Measurements from ENCODE around the gene SLX9.

Gene SLX9

GRCh38 chr21:44946254-44947041 is 6.6 kb downstream of the SLX9 start:
- no peak for DNase-seq (ENCODE audit: low read depth in 2 of 3, low spot score in 1 of 3)

- no peak for DNase-seq (ENCODE audit: low read depth in 2 of 3, low spot score in 1 of 3)
These were observed 7.5 kb downstream of the SLX9 start for GRCh38 chr21:44947111-44947929.

- no peak for DNase-seq (ENCODE audit: low read depth in 2 of 3, low spot score in 1 of 3)
These were observed 8.1 kb downstream of the SLX9 start for GRCh38 chr21:44947930-44948331.

GRCh38 chr21:44948426-44949120 is 8.7 kb downstream of the SLX9 start:
- no peak for DNase-seq (ENCODE audit: low read depth in 2 of 3, low spot score in 1 of 3)

- DNase-seq (ENCODE audit: low read depth in 2 of 3, low spot score in 1 of 3) = no peak
These were observed 9.4 kb downstream of the SLX9 start for GRCh38 chr21:44949161-44949778.

- DNase-seq (ENCODE audit: low read depth in 2 of 3, low spot score in 1 of 3) = peak in 2 of 3 donors; percentile 75
These were observed 10.0 kb downstream of the SLX9 start for GRCh38 chr21:44949779-44950198.

GRCh38 chr21:44950351-44950750 is 10.5 kb downstream of the SLX9 start:
- no peak for DNase-seq (ENCODE audit: low read depth in 2 of 3, low spot score in 1 of 3)

- DNase-seq (ENCODE audit: low read depth in 2 of 3, low spot score in 1 of 3) = no peak
These were observed 11.5 kb downstream of the SLX9 start for GRCh38 chr21:44951186-44951915.

GRCh38 chr21:44952116-44952928 is 12.5 kb downstream of the SLX9 start:
- DNase-seq (ENCODE audit: low read depth in 2 of 3, low spot score in 1 of 3) = no peak

- DNase-seq (ENCODE audit: low read depth in 2 of 3, low spot score in 1 of 3) = no peak
These were observed 13.2 kb downstream of the SLX9 start for GRCh38 chr21:44952929-44953627.

GRCh38 chr21:44953628-44954021 is 13.8 kb downstream of the SLX9 start:
- DNase-seq (ENCODE audit: low read depth in 2 of 3, low spot score in 1 of 3) = no peak

GRCh38 chr21:44954281-44954771 is 14.5 kb downstream of the SLX9 start:
- DNase-seq (ENCODE audit: low read depth in 2 of 3, low spot score in 1 of 3) = no peak

- no peak for DNase-seq (ENCODE audit: low read depth in 2 of 3, low spot score in 1 of 3)
These were observed 15.4 kb downstream of the SLX9 start for GRCh38 chr21:44955141-44955797.

GRCh38 chr21:44955798-44956175 is 16.0 kb downstream of the SLX9 start:
- DNase-seq (ENCODE audit: low read depth in 2 of 3, low spot score in 1 of 3) = no peak

- DNase-seq (ENCODE audit: low read depth in 2 of 3, low spot score in 1 of 3) = no peak
These were observed 16.7 kb downstream of the SLX9 start for GRCh38 chr21:44956356-44957046.

GRCh38 chr21:44957047-44957831 is 17.4 kb downstream of the SLX9 start:
- no peak for DNase-seq (ENCODE audit: low read depth in 2 of 3, low spot score in 1 of 3)

- no peak for DNase-seq (ENCODE audit: low read depth in 2 of 3, low spot score in 1 of 3)
These were observed 18.1 kb downstream of the SLX9 start for GRCh38 chr21:44957901-44958451.
